SK-N-SH (cell line): ENCODE results near the gene CACNG7. TPM values are rescaled to one million over a fixed set of nuclear protein-coding genes. Genes with fewer than 3 reads are reported as not detected.
A peak's percentile ranks its signal among the peaks of the same experiment; 100 is the strongest.

Experiments used
- CTCF ChIA-PET: fragments of 300-600, 350-600 bp; formaldehyde crosslinking; extraction: SDS; loops from one replicate; lab custom pipeline; 2021; lab: Yijun Ruan, JAX
- POLR2A ChIA-PET: fragments of 350-600 bp; sonication (Branson Sonifier 250); formaldehyde crosslinking; extraction: SDS; loops from one replicate; lab custom pipeline; 2020; ENCODE audit warnings: antibody characterized with exemption, inconsistent platforms; lab: Yijun Ruan, JAX
- DNase-seq: peaks from one replicate; pipeline ENCODE4 v3.0.0; 2012
- H2AFZ ChIP-seq: fragments of 200-600 bp; sonication (generic); 2 replicates; pipeline ENCODE4 v1.8.1; 2016; ENCODE audit warnings: antibody characterized with exemption, mild to moderate bottlenecking, low read depth
- H3F3A ChIP-seq: fragments of 200-600 bp; sonication (generic); replicated peaks from 2 replicates; pipeline ENCODE3; 2016; ENCODE audit warnings: antibody characterized with exemption, mild to moderate bottlenecking; ENCODE audit not compliant: insufficient read depth
- H3K27ac ChIP-seq, 2 experiments: fragments of 200-500 bp in 1 of 2; fragments of 200-600 bp in 1 of 2; sonication (Bioruptor generic) in 1 of 2; sonication (generic), shearing (Covaris generic) in 1 of 2; 2 replicates each; pipeline versions ENCODE4 v1.5.1 to v1.6.1; 2014 to 2016; ENCODE audit warnings: low read depth in 2 of 2, inconsistent platforms in 1 of 2, low read length in 1 of 2, mild to moderate bottlenecking in 1 of 2, mixed read lengths in 1 of 2
- H3K27me3 ChIP-seq: fragments of 200-600 bp; sonication (generic), shearing (Covaris generic); 2 replicates; pipeline ENCODE4 v1.6.1; 2016; ENCODE audit warnings: mixed run types; ENCODE audit not compliant: insufficient read depth
- H3K36me3 ChIP-seq, 2 experiments: fragments of 200-500 bp in 1 of 2; fragments of 200-600 bp in 1 of 2; sonication (Bioruptor generic) in 1 of 2; sonication (generic) in 1 of 2; replicated peaks in 1 of 2; 2 replicates each; pipeline versions ENCODE3 to v1.5.1; 2014 to 2016; ENCODE audit warnings: low read length in 1 of 2, mild to moderate bottlenecking in 1 of 2; ENCODE audit not compliant: insufficient read depth in 2 of 2, control insufficient read depth in 1 of 2
- H3K4me1 ChIP-seq, 2 experiments: fragments of 200-500 bp in 1 of 2; fragments of 200-600 bp in 1 of 2; sonication (Bioruptor generic) in 1 of 2; sonication (generic), shearing (Covaris generic) in 1 of 2; 2 replicates each; pipeline versions ENCODE4 v1.5.1 to v1.6.1; 2014 to 2016; ENCODE audit warnings: low read depth in 1 of 2, low read length in 1 of 2, mixed run types in 1 of 2; ENCODE audit not compliant: insufficient read depth in 2 of 2, control insufficient read depth in 1 of 2
- H3K4me2 ChIP-seq: fragments of 200-600 bp; sonication (generic), shearing (Covaris generic); 2 replicates; pipeline ENCODE4 v1.6.1; 2017; ENCODE audit warnings: mixed run types
- H3K4me3 ChIP-seq, 2 experiments: fragments of 200-500 bp in 1 of 2; fragments of 200-600 bp in 1 of 2; sonication (Bioruptor generic) in 1 of 2; sonication (generic), shearing (Covaris generic) in 1 of 2; 2 replicates each; pipeline versions ENCODE4 v1.5.1 to v1.8.1; 2014 to 2016; ENCODE audit warnings: low read depth in 2 of 2, inconsistent platforms in 1 of 2, low read length in 1 of 2, mild to moderate bottlenecking in 1 of 2, mixed read lengths in 1 of 2, moderate library complexity in 1 of 2
- H3K79me2 ChIP-seq: fragments of 200-600 bp; sonication (generic); 2 replicates; pipeline ENCODE4 v1.8.1; 2017; ENCODE audit warnings: mild to moderate bottlenecking; ENCODE audit not compliant: insufficient read depth
- H3K9ac ChIP-seq: fragments of 200-600 bp; sonication (generic); 2 replicates; pipeline ENCODE4 v1.6.1; 2017; ENCODE audit warnings: mixed run types
- H3K9me2 ChIP-seq: fragments of 200-600 bp; sonication (generic); 2 replicates; pipeline ENCODE4 v1.6.1; 2017; ENCODE audit warnings: mixed run types
- H3K9me3 ChIP-seq: fragments of 200-600 bp; sonication (generic); 2 replicates; pipeline ENCODE4 v1.6.1; 2017; ENCODE audit warnings: mixed run types, mild to moderate bottlenecking, moderate library complexity
- H4K20me1 ChIP-seq: fragments of 200-600 bp; sonication (generic); 2 replicates; pipeline ENCODE4 v1.6.1; 2017; ENCODE audit warnings: mild to moderate bottlenecking, mixed run types; ENCODE audit not compliant: insufficient read depth
- CHD2 ChIP-seq: fragments of 150-350 bp; IDR thresholded peaks from 2 replicates; pipeline ENCODE4 v1.6.1; 2018; ENCODE audit warnings: low read length; ENCODE audit not compliant: partially characterized antibody
- EP300 ChIP-seq, 2 experiments: IDR thresholded peaks; 2 replicates each; pipeline versions ENCODE4 v1.4.0 to v1.6.1; 2012; ENCODE audit warnings: borderline replicate concordance in 1 of 2, low read depth in 1 of 2, low read length in 1 of 2
- GABPA ChIP-seq: IDR thresholded peaks from 2 replicates; pipeline ENCODE4 v1.4.0; 2012; ENCODE audit warnings: low read depth, mild to moderate bottlenecking
- GATA2 ChIP-seq: sonication (generic); formaldehyde crosslinking; IDR thresholded peaks from 2 replicates; pipeline ENCODE4 v1.5.0; 2020; ENCODE audit warnings: mild to moderate bottlenecking, missing genetic modification reagents
- MEF2A ChIP-seq: IDR thresholded peaks from 2 replicates; pipeline ENCODE4 v1.4.0; 2012; ENCODE audit warnings: low read depth, borderline replicate concordance
- MXI1 ChIP-seq: IDR thresholded peaks from 2 replicates; pipeline ENCODE4 v1.6.1; 2012; ENCODE audit warnings: mild to moderate bottlenecking, low read depth, low read length, improper control_type of control experiment
- NRF1 ChIP-seq: IDR thresholded peaks from 2 replicates; pipeline ENCODE4 v1.6.1; 2012; ENCODE audit warnings: low read depth, mild to moderate bottlenecking, low read length
- RAD21 ChIP-seq: IDR thresholded peaks from 2 replicates; pipeline ENCODE4 v1.6.1; 2012; ENCODE audit warnings: mild to moderate bottlenecking, low read length
- RCOR1 ChIP-seq: fragments of 150-350 bp; IDR thresholded peaks from 2 replicates; pipeline ENCODE4 v1.6.1; 2017; ENCODE audit warnings: antibody characterized with exemption, low read length
- REST ChIP-seq: IDR thresholded peaks from 2 replicates; pipeline ENCODE4 v1.6.1; 2012; ENCODE audit warnings: mild to moderate bottlenecking, low read depth, low read length, moderate library complexity
- RFX5 ChIP-seq: IDR thresholded peaks from 2 replicates; pipeline ENCODE4 v1.6.1; 2012; ENCODE audit warnings: mild to moderate bottlenecking, improper control_type of control experiment, low read length
- RXRA ChIP-seq: IDR thresholded peaks from 2 replicates; pipeline ENCODE4 v1.4.0; 2012; ENCODE audit warnings: low read depth, mild to moderate bottlenecking, borderline replicate concordance
- SIN3A ChIP-seq: IDR thresholded peaks from 2 replicates; pipeline ENCODE4 v1.6.1; 2012; ENCODE audit warnings: low read depth, mild to moderate bottlenecking, low read length, moderate library complexity, borderline replicate concordance
- SMC3 ChIP-seq: IDR thresholded peaks from 2 replicates; pipeline ENCODE4 v1.6.1; 2012; ENCODE audit warnings: low read depth, low read length, improper control_type of control experiment
- TEAD4 ChIP-seq: IDR thresholded peaks from 2 replicates; pipeline ENCODE4 v1.4.0; 2012; ENCODE audit warnings: mild to moderate bottlenecking, borderline replicate concordance; ENCODE audit not compliant: insufficient read depth
- USF1 ChIP-seq: IDR thresholded peaks from 2 replicates; pipeline ENCODE4 v1.4.0; 2012; ENCODE audit warnings: low read depth, borderline replicate concordance
- USF2 ChIP-seq: fragments of 150-350 bp; IDR thresholded peaks from 2 replicates; pipeline ENCODE4 v1.6.1; 2017; ENCODE audit warnings: antibody characterized with exemption, low read length, low read depth, borderline replicate concordance
- YY1 ChIP-seq: IDR thresholded peaks from 2 replicates; pipeline ENCODE4 v1.4.0; 2012; ENCODE audit warnings: low read depth, mild to moderate bottlenecking
- ZBTB33 ChIP-seq: IDR thresholded peaks from 2 replicates; pipeline ENCODE4 v1.4.0; 2012; ENCODE audit warnings: low read depth, borderline replicate concordance
- WGBS: methylation state at CpG from one replicate; pipeline ENCODE4 v1.1.6; 2017; ENCODE audit warnings: low lambda C conversion rate; 5-methylcytosine and 5-hydroxymethylcytosine counted together
- polyA plus RNA-seq, 3 experiments: library from polyadenylated mRNA; depleted of rRNA; stranded (reverse); fragments of >200 nt; gene quantifications; 2 replicates each; pipeline ENCODE4 v1.2.3, GENCODE V29; 2012
- TF ChIP-seq, protein P1 (sequence below): fragments of 150-350 bp; IDR thresholded peaks from 2 replicates; pipeline ENCODE4 v1.6.1; 2016; ENCODE audit warnings: mild to moderate bottlenecking, low read depth, low read length

Gene CACNG7
- polyA plus RNA-seq, 1 of the 3 experiments (the other 2 are of a cell fraction), result 25.7 TPM

DNA sequence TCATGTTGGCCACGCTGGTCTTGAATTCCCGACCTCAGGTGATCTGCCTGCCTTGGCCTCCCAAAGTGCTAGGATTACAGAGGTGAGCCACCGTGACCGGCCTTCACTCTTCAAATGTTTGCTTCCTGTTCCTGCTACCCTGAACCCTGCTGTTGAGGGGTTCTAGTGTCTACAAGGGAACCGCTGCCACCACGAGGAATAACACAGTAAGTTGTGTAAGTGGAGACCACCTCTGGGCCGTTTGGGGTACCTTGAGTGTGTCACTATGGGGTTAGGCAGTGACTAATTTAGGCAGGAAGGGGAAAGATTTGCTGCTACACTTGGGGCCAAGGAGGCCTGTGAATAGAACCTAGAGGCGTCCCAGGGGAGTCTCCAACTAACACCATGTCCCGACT lies 43.6 kb upstream of the CACNG7 start:
- CTCF ChIA-PET, result interaction anchor here (0.8 to 2.4 kb wide), 8 partner anchors 12 to 165 kb away, joined by 3 to 9 read pairs (median 4); no protein-coding TSS in a partner anchor
- Histone ChIP-seq H4K20me1 (peaks cover 2% of the 10 kb centered on the region), H3K4me3 (peak overlapping the region; percentile 50 to 60; a peak in 3 of 4 replicates), H3K9me3 (no peaks in the 10 kb centered on the region), H3K9me2 (no peaks in the 10 kb centered on the region), H3K4me1 (peaks cover 5 to 15% of the 10 kb centered on the region in 2 experiments; a peak in 2 of 4 replicates), H3K4me2 (peak overlapping the region; percentile 89), H3K27me3 (no peaks in the 10 kb centered on the region), H3K36me3 (peaks cover 0 to 1% of the 10 kb centered on the region in 2 experiments), H3F3A (peaks cover 7% of the 10 kb centered on the region), H3K79me2 (peaks cover 23% of the 10 kb centered on the region), H3K9ac (peak overlapping the region; percentile 93), H3K27ac (peak overlapping the region; percentile 81 to 96; a peak in 3 of 4 replicates), H2AFZ (peak overlapping the region; percentile 89; the same call in 1 of the 2 replicates)
- POLR2A ChIA-PET, result interaction anchor here (1.1 kb wide), 1 partner anchor 14 kb away, joined by 5 read pairs; no protein-coding TSS in a partner anchor
- DNase-seq, result no peak
- TF ChIP-seq USF1, result no peak
- no peak for TF ChIP-seq GABPA
- TF ChIP-seq SMC3, result no peak
- TF ChIP-seq ZBTB33, result no peak
- no peak for TF ChIP-seq RAD21
- TF ChIP-seq USF2, result no peak
- no peak for TF ChIP-seq RCOR1
- no peak for TF ChIP-seq NRF1
- TF ChIP-seq, protein P1, sequence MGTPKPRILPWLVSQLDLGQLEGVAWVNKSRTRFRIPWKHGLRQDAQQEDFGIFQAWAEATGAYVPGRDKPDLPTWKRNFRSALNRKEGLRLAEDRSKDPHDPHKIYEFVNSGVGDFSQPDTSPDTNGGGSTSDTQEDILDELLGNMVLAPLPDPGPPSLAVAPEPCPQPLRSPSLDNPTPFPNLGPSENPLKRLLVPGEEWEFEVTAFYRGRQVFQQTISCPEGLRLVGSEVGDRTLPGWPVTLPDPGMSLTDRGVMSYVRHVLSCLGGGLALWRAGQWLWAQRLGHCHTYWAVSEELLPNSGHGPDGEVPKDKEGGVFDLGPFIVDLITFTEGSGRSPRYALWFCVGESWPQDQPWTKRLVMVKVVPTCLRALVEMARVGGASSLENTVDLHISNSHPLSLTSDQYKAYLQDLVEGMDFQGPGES, result no peak
- TF ChIP-seq SIN3A, result no peak
- no peak for TF ChIP-seq RFX5
- TF ChIP-seq MEF2A, result no peak
- no peak for TF ChIP-seq MXI1
- no peak for TF ChIP-seq GATA2 (CRISPR knock-in tag)
- no peak for TF ChIP-seq CHD2
- TF ChIP-seq RXRA, result no peak
- no peak for TF ChIP-seq EP300 (IDR thresholded peaks at IDR 0.05; ENCODE audit: borderline replicate concordance in 1 of 2, low read depth in 1 of 2, low read length in 1 of 2)
- TF ChIP-seq YY1, result no peak
- no peak for TF ChIP-seq TEAD4
- no peak for TF ChIP-seq REST
- 68% methylated on average over 9 of the region's 9 CpGs for WGBS
